HepG2 (cell line): ENCODE measurements around the gene DENND5A. TPM values are rescaled to one million over a fixed set of nuclear protein-coding genes. Genes with fewer than 3 reads are reported as not detected.
A peak's percentile ranks its signal among the peaks of the same experiment; 100 is the strongest.

ENCODE experiments used
- ARNTL ChIP-seq: sonication (generic); formaldehyde crosslinking; IDR thresholded peaks from 2 replicates; pipeline ENCODE4 v1.4.0; 2020; ENCODE audit warnings: mild to moderate bottlenecking, missing genetic modification reagents
- CENPX ChIP-seq: sonication (generic); formaldehyde crosslinking; IDR thresholded peaks from 2 replicates; pipeline ENCODE4 v1.9.0; 2021; ENCODE audit warnings: mild to moderate bottlenecking, missing genetic modification reagents, moderate library complexity
- CREB3 ChIP-seq: sonication (generic); formaldehyde crosslinking; IDR thresholded peaks from 2 replicates; pipeline ENCODE4 v1.5.0; 2020; ENCODE audit warnings: missing genetic modification reagents
- JARID2 ChIP-seq: sonication (generic); formaldehyde crosslinking; IDR thresholded peaks from 2 replicates; pipeline ENCODE4 v1.8.1; 2023; ENCODE audit warnings: missing genetic modification reagents, inconsistent platforms; ENCODE audit not compliant: insufficient replicate concordance
- MEIS2 ChIP-seq: sonication (generic); formaldehyde crosslinking; IDR thresholded peaks from 2 replicates; pipeline ENCODE4 v1.9.0; 2021; ENCODE audit warnings: mild to moderate bottlenecking, missing genetic modification reagents
- NBN ChIP-seq: fragments of 450-650 bp; conservative IDR thresholded peaks from 2 replicates; pipeline ENCODE4 v1.6.1; 2017
- NFIB ChIP-seq: sonication (generic); formaldehyde crosslinking; IDR thresholded peaks from 2 replicates; pipeline ENCODE4 v1.9.0; 2021; ENCODE audit warnings: missing genetic modification reagents, mild to moderate bottlenecking, borderline replicate concordance
- SETDB1 ChIP-seq: sonication (generic); formaldehyde crosslinking; IDR thresholded peaks from 2 replicates; pipeline ENCODE4 v1.5.1; 2020; ENCODE audit warnings: missing genetic modification reagents, mild to moderate bottlenecking, borderline replicate concordance
- ZNF205 ChIP-seq: IDR thresholded peaks from 2 replicates; pipeline ENCODE4 v1.6.1; 2018; ENCODE audit warnings: missing biosample characterization, missing genetic modification reagents
- ZNF576 ChIP-seq: sonication (generic); formaldehyde crosslinking; IDR thresholded peaks from 2 replicates; pipeline ENCODE4 v1.4.0; 2020; ENCODE audit warnings: mild to moderate bottlenecking, missing genetic modification reagents
- ZNF646 ChIP-seq: sonication (generic); formaldehyde crosslinking; IDR thresholded peaks from 2 replicates; pipeline ENCODE4 v1.9.0; 2021; ENCODE audit warnings: mild to moderate bottlenecking, missing genetic modification reagents
- ZNF678 ChIP-seq: sonication (generic); formaldehyde crosslinking; IDR thresholded peaks from 2 replicates; pipeline ENCODE4 v1.4.0; 2020; ENCODE audit warnings: mild to moderate bottlenecking, missing genetic modification reagents
- ZNF710 ChIP-seq: sonication (generic); formaldehyde crosslinking; IDR thresholded peaks from 2 replicates; pipeline ENCODE4 v1.5.0; 2020; ENCODE audit warnings: mild to moderate bottlenecking, missing genetic modification reagents, borderline replicate concordance
- polyA plus RNA-seq, 8 experiments: library from polyadenylated mRNA; depleted of rRNA in 3 of 8; stranded (reverse) in 7 of 8; unstranded in 1 of 8; fragments of >200 nt; fragmentation: Illumina TruSeq in 4 of 8; extraction: Trizol in 4 of 8; gene quantifications; 2 replicates each; pipeline versions ENCODE4 v1.2.1 to v1.2.3, GENCODE V29; 2011 to 2016; ENCODE audit warnings: low read depth in 4 of 8, missing spikeins in 1 of 8, mixed read lengths in 1 of 8; ENCODE audit not compliant: insufficient read depth in 1 of 8
- total RNA-seq, 5 experiments: library from RNA; depleted of rRNA; stranded (reverse); fragments of >200 nt; fragmentation: Illumina TruSeq; extraction: Trizol; gene quantifications; 2 replicates each; pipeline ENCODE4 v1.2.3, GENCODE V29; 2016; ENCODE audit warnings: low read depth in 1 of 5

Gene DENND5A
- total and polyA plus RNA-seq, 2 of the 13 experiments (the other 11 are each of a cell fraction or from before 2014, with no cell fraction given): 63.3 to 145 TPM

GRCh38 chr11:9265211-9266131 lies at the start of gene DENND5A (continued):
- TF ChIP-seq ZNF646 (CRISPR knock-in tag) (no peak), NBN (no peak), ARNTL (CRISPR knock-in tag) (no peak), MEIS2 (CRISPR knock-in tag) (peak; percentile 38; the same call in 1 of the 2 replicates), ZNF205 (CRISPR knock-in tag) (no peak), NFIB (CRISPR knock-in tag) (no peak), ZNF678 (no peak), JARID2 (CRISPR knock-in tag) (no peak), CENPX (CRISPR knock-in tag) (no peak), ZNF576 (no peak), ZNF710 (CRISPR knock-in tag) (no peak), CREB3 (CRISPR knock-in tag) (no peak), SETDB1 (CRISPR knock-in tag) (no peak)
